ENCODE data around the gene PPTC7.
"Not testable (repeated sequence)": the region's sequence is repeated elsewhere in the genome, so short reads cannot be mapped to it uniquely, and the experiment has no call there.

PPTC7 gene

GRCh38 chr12:110575326-110575725, 7.8 kb downstream of the PPTC7 start:
- Histone ChIP-seq H3K9me3 (ENCODE audit: control insufficient read depth, insufficient read depth, low read length) (peaks cover 18% of the 10 kb centered on the region), H3K79me2 (ENCODE audit: control insufficient read depth, low read length) (peaks cover 92% of the 10 kb centered on the region), H3K27ac (ENCODE audit: low read depth, low read length) (no peak overlapping the region), H3F3A (ENCODE audit: control insufficient read depth, insufficient read depth) (0 out of 2 replicates have a peak, but pooled peaks cover 3% of the 10 kb centered on the region), H3K9me2 (replicated peaks; ENCODE audit: control insufficient read depth, low read length) (no peaks in the 10 kb centered on the region), H3K4me2 (ENCODE audit: low read length) (no peak overlapping the region), H4K20me1 (ENCODE audit: control insufficient read depth, insufficient read depth, low read depth, low read length) (peaks cover 14% of the 10 kb centered on the region), H3K4me1 (ENCODE audit: control insufficient read depth, low read length) (peaks cover 35% of the 10 kb centered on the region), H3K36me3 (ENCODE audit: control insufficient read depth, low read length) (peaks cover 35% of the 10 kb centered on the region), H3K4me3 (ENCODE audit: low read length) (no peak overlapping the region), H3K27me3 (ENCODE audit: control insufficient read depth, low read length) (no peaks in the 10 kb centered on the region)
- TF ChIP-seq EZH2phosphoT487 (IDR thresholded peaks at IDR 0.05; ENCODE audit: borderline replicate concordance, low read length) (no peak), CTCF (IDR thresholded peaks at IDR 0.05; ENCODE audit: low read depth, low read length, poor library complexity, severe bottlenecking) (no peak)

GRCh38 chr12:110574717-110575230, 8.3 kb downstream of the PPTC7 start:
- H3K9me2 ChIP-seq (replicated peaks; ENCODE audit: control insufficient read depth, low read length); H3K4me3 ChIP-seq (ENCODE audit: low read length); H3K27ac ChIP-seq (ENCODE audit: low read depth, low read length); H3F3A ChIP-seq (ENCODE audit: control insufficient read depth, insufficient read depth); H3K4me2 ChIP-seq (ENCODE audit: low read length); H3K27me3 ChIP-seq (ENCODE audit: control insufficient read depth, low read length): not testable (repeated sequence)
- H3K79me2 ChIP-seq (ENCODE audit: control insufficient read depth, low read length): peaks cover 88% of the 10 kb centered on the region
- H3K36me3 ChIP-seq (ENCODE audit: control insufficient read depth, low read length): peaks cover 32% of the 10 kb centered on the region
- peaks cover 18% of the 10 kb centered on the region for H3K9me3 ChIP-seq (ENCODE audit: control insufficient read depth, insufficient read depth, low read length)
- H3K4me1 ChIP-seq (ENCODE audit: control insufficient read depth, low read length): peaks cover 29% of the 10 kb centered on the region
- peaks cover 14% of the 10 kb centered on the region for H4K20me1 ChIP-seq (ENCODE audit: control insufficient read depth, insufficient read depth, low read depth, low read length)

- H3K27me3 ChIP-seq (ENCODE audit: control insufficient read depth, low read length): no peaks in the 10 kb centered on the region
- TF ChIP-seq EZH2phosphoT487 (IDR thresholded peaks at IDR 0.05; ENCODE audit: borderline replicate concordance, low read length) (no peak), CTCF (IDR thresholded peaks at IDR 0.05; ENCODE audit: low read depth, low read length, poor library complexity, severe bottlenecking) (no peak)
- H3K27ac ChIP-seq (ENCODE audit: low read depth, low read length): no peak overlapping the region
- no peak overlapping the region for H3K4me2 ChIP-seq (ENCODE audit: low read length)
- H3K36me3 ChIP-seq (ENCODE audit: control insufficient read depth, low read length): peaks cover 28% of the 10 kb centered on the region
- H3F3A ChIP-seq (ENCODE audit: control insufficient read depth, insufficient read depth): 0 out of 2 replicates have a peak, but pooled peaks cover 3% of the 10 kb centered on the region
- no peaks in the 10 kb centered on the region for H3K9me2 ChIP-seq (replicated peaks; ENCODE audit: control insufficient read depth, low read length)
- no peak overlapping the region for H3K4me3 ChIP-seq (ENCODE audit: low read length)
- peaks cover 8% of the 10 kb centered on the region for H4K20me1 ChIP-seq (ENCODE audit: control insufficient read depth, insufficient read depth, low read depth, low read length)
- H3K79me2 ChIP-seq (ENCODE audit: control insufficient read depth, low read length): peaks cover 88% of the 10 kb centered on the region
- peaks cover 22% of the 10 kb centered on the region for H3K4me1 ChIP-seq (ENCODE audit: control insufficient read depth, low read length)
- peaks cover 18% of the 10 kb centered on the region for H3K9me3 ChIP-seq (ENCODE audit: control insufficient read depth, insufficient read depth, low read length)
These were observed 9.1 kb downstream of the PPTC7 start for GRCh38 chr12:110574044-110574443.

GRCh38 chr12:110570798-110571197, 12.3 kb downstream of the PPTC7 start:
- Histone ChIP-seq H3K36me3 (ENCODE audit: control insufficient read depth, low read length) (peaks cover 27% of the 10 kb centered on the region), H3K79me2 (ENCODE audit: control insufficient read depth, low read length) (peaks cover 88% of the 10 kb centered on the region), H3K9me3 (ENCODE audit: control insufficient read depth, insufficient read depth, low read length) (peaks cover 18% of the 10 kb centered on the region), H3K4me1 (ENCODE audit: control insufficient read depth, low read length) (peaks cover 21% of the 10 kb centered on the region)
- not testable (repeated sequence) for H3K27me3 ChIP-seq (ENCODE audit: control insufficient read depth, low read length); H3K4me3 ChIP-seq (ENCODE audit: low read length); H3K27ac ChIP-seq (ENCODE audit: low read depth, low read length); H3F3A ChIP-seq (ENCODE audit: control insufficient read depth, insufficient read depth); H4K20me1 ChIP-seq (ENCODE audit: control insufficient read depth, insufficient read depth, low read depth, low read length); H3K9me2 ChIP-seq (replicated peaks; ENCODE audit: control insufficient read depth, low read length); H3K4me2 ChIP-seq (ENCODE audit: low read length)

GRCh38 chr12:110569838-110570237, 13.3 kb downstream of the PPTC7 start:
- not testable (repeated sequence) for H3K27me3 ChIP-seq (ENCODE audit: control insufficient read depth, low read length); H3K4me3 ChIP-seq (ENCODE audit: low read length); H3F3A ChIP-seq (ENCODE audit: control insufficient read depth, insufficient read depth); H4K20me1 ChIP-seq (ENCODE audit: control insufficient read depth, insufficient read depth, low read depth, low read length); H3K27ac ChIP-seq (ENCODE audit: low read depth, low read length); H3K9me2 ChIP-seq (replicated peaks; ENCODE audit: control insufficient read depth, low read length); H3K4me2 ChIP-seq (ENCODE audit: low read length)
- Histone ChIP-seq H3K36me3 (ENCODE audit: control insufficient read depth, low read length) (peaks cover 27% of the 10 kb centered on the region), H3K79me2 (ENCODE audit: control insufficient read depth, low read length) (peaks cover 88% of the 10 kb centered on the region), H3K4me1 (ENCODE audit: control insufficient read depth, low read length) (peaks cover 31% of the 10 kb centered on the region), H3K9me3 (ENCODE audit: control insufficient read depth, insufficient read depth, low read length) (peaks cover 18% of the 10 kb centered on the region)

Data from DOHH2 (cell line).